Cardiac muscle cell (in vitro differentiated cells and primary cell): Measurements from ENCODE around the gene SHISA9. TPM values are rescaled to one million over a fixed set of nuclear protein-coding genes. Genes with fewer than 3 reads are reported as not detected.

ENCODE experiments used
- DNase-seq, 2 donors: peaks; one replicate each; pipeline versions ENCODE4 v3.0.0 to v3.0.0-alpha.2; 2010 to 2017; ENCODE audit warnings: low read depth in 1 of 2, low spot score in 1 of 2
- H3K27ac ChIP-seq: fragments of 200-600 bp; sonication (generic); 2 replicates; pipeline ENCODE4 v1.5.1; 2016
- H3K27me3 ChIP-seq: fragments of 200-600 bp; sonication (generic); 2 replicates; pipeline ENCODE4 v1.6.0; 2016; ENCODE audit warnings: control low read depth
- H3K36me3 ChIP-seq: fragments of 200-600 bp; sonication (generic); 2 replicates; pipeline ENCODE4 v1.5.1; 2016; ENCODE audit warnings: control low read depth
- H3K4me1 ChIP-seq: fragments of 200-600 bp; sonication (generic); 2 replicates; pipeline ENCODE4 v1.8.1; 2017; ENCODE audit warnings: low read depth, mild to moderate bottlenecking, mixed run types
- H3K4me3 ChIP-seq: fragments of 200-600 bp; sonication (generic); 2 replicates; pipeline ENCODE4 v1.5.1; 2016; ENCODE audit warnings: mild to moderate bottlenecking
- H3K9me3 ChIP-seq: fragments of 200-600 bp; sonication (generic); 2 replicates; pipeline ENCODE4 v1.5.1; 2017; ENCODE audit warnings: low read depth, mild to moderate bottlenecking, control low read depth
- CTCF ChIP-seq: IDR thresholded peaks from 2 replicates; pipeline ENCODE4 v1.5.1; 2012; ENCODE audit warnings: low read depth, mild to moderate bottlenecking, low read length
- polyA plus RNA-seq: library from polyadenylated mRNA; unstranded; fragments of >200 nt; fragmentation: Nextera tagmentation; extraction: Ambion mirVana; gene quantifications from 2 replicates; pipeline ENCODE4 v1.2.1, GENCODE V29; 2016
- total RNA-seq: library from RNA; depleted of rRNA; stranded (reverse); fragments of >200 nt; gene quantifications from 2 replicates; pipeline ENCODE4 v1.2.3, GENCODE V29; 2016

SHISA9 gene
- total and polyA plus RNA-seq, 2 experiments from 2014 or later = 0.03 TPM; not detected in 1

GRCh38 chr16:13189250-13189649, 287.9 kb downstream of the SHISA9 start:
- no peak overlapping the region for H3K27ac ChIP-seq
- no peak for DNase-seq
- H3K9me3 ChIP-seq = no peaks in the 10 kb centered on the region
- H3K4me1 ChIP-seq = no peaks in the 10 kb centered on the region
- TF ChIP-seq CTCF = no peak
- no peaks in the 10 kb centered on the region for H3K36me3 ChIP-seq
- no peaks in the 10 kb centered on the region for H3K27me3 ChIP-seq
- H3K4me3 ChIP-seq = no peak overlapping the region

- Histone ChIP-seq H3K4me3 (no peak overlapping the region), H3K4me1 (no peaks in the 10 kb centered on the region), H3K9me3 (no peaks in the 10 kb centered on the region), H3K27ac (no peak overlapping the region), H3K36me3 (no peaks in the 10 kb centered on the region), H3K27me3 (no peaks in the 10 kb centered on the region)
- no peak for TF ChIP-seq CTCF
- DNase-seq = no peak
These were observed 292.3 kb downstream of the SHISA9 start for GRCh38 chr16:13193721-13194120.

GRCh38 chr16:13194766-13195165, 293.4 kb downstream of the SHISA9 start:
- no peak for DNase-seq
- H3K4me3 ChIP-seq = no peak overlapping the region
- no peak for TF ChIP-seq CTCF
- no peaks in the 10 kb centered on the region for H3K9me3 ChIP-seq
- no peaks in the 10 kb centered on the region for H3K4me1 ChIP-seq
- no peak overlapping the region for H3K27ac ChIP-seq
- H3K36me3 ChIP-seq = no peaks in the 10 kb centered on the region
- H3K27me3 ChIP-seq = no peaks in the 10 kb centered on the region

- no peaks in the 10 kb centered on the region for H3K9me3 ChIP-seq
- H3K4me3 ChIP-seq = no peak overlapping the region
- H3K36me3 ChIP-seq = no peaks in the 10 kb centered on the region
- H3K27ac ChIP-seq = no peak overlapping the region
- no peaks in the 10 kb centered on the region for H3K27me3 ChIP-seq
- TF ChIP-seq CTCF = no peak
- H3K4me1 ChIP-seq = no peaks in the 10 kb centered on the region
- DNase-seq = no peak
These were observed 302.3 kb downstream of the SHISA9 start for GRCh38 chr16:13203725-13204124.

- no peaks in the 10 kb centered on the region for H3K4me1 ChIP-seq
- H3K36me3 ChIP-seq = no peaks in the 10 kb centered on the region
- TF ChIP-seq CTCF = no peak
- no peak for DNase-seq
- no peak overlapping the region for H3K27ac ChIP-seq
- no peaks in the 10 kb centered on the region for H3K27me3 ChIP-seq
- H3K9me3 ChIP-seq = no peaks in the 10 kb centered on the region
- H3K4me3 ChIP-seq = no peak overlapping the region
These were observed 304.0 kb downstream of the SHISA9 start for GRCh38 chr16:13205352-13205751.

- Histone ChIP-seq H3K9me3 (no peaks in the 10 kb centered on the region), H3K27ac (no peak overlapping the region), H3K36me3 (no peaks in the 10 kb centered on the region), H3K4me1 (no peaks in the 10 kb centered on the region), H3K4me3 (no peak overlapping the region), H3K27me3 (no peaks in the 10 kb centered on the region)
- DNase-seq = no peak
- no peak for TF ChIP-seq CTCF
These were observed 305.2 kb downstream of the SHISA9 start for GRCh38 chr16:13206606-13207005.
